Measurements from ENCODE around the gene DNAJA3. TPM values are rescaled to one million over a fixed set of nuclear protein-coding genes. Genes with fewer than 3 reads are reported as not detected.

DNAJA3 gene
- total RNA-seq, 1 experiment from 2014 or later = 93.3 TPM

DNA sequence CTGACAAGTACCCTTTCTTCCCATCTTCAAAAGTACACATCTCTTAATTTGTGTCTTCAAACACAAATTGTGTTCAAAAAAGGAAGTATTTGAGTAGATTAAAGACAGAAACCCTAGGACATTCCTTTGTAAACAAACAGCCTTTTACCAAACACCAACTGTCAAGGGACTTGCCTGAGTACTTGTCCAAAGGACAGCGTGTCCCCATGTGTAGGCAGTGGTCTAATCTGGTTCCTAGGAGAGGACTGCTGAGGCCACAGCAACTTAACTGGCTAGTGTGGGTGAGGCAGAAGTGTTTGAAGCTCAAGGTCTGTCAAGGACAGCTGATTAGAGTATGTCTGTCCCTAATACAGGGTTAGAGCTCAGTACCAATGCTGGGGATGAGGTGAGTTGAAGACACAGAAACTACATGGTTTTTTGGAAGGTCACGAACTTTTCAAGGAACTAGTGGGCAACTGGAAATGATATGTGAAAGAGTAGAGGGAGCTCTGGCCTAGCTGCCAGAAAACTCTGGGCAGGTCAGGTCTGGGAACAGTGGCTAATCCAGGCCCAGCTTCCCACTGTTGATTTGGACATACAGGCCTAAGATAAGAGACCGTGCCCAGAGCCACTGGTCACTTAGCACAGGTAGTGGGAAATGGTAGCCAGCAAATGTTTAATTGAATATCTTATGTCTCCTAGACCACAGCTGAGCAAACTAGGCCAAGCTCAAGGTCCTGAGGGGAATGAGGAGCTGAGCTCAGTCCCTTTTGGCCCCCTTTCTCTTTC is 60.6 kb downstream of the DNAJA3 start:
- TF ChIP-seq, protein P1, sequence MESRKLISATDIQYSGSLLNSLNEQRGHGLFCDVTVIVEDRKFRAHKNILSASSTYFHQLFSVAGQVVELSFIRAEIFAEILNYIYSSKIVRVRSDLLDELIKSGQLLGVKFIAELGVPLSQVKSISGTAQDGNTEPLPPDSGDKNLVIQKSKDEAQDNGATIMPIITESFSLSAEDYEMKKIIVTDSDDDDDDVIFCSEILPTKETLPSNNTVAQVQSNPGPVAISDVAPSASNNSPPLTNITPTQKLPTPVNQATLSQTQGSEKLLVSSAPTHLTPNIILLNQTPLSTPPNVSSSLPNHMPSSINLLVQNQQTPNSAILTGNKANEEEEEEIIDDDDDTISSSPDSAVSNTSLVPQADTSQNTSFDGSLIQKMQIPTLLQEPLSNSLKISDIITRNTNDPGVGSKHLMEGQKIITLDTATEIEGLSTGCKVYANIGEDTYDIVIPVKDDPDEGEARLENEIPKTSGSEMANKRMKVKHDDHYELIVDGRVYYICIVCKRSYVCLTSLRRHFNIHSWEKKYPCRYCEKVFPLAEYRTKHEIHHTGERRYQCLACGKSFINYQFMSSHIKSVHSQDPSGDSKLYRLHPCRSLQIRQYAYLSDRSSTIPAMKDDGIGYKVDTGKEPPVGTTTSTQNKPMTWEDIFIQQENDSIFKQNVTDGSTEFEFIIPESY (IDR thresholded peaks at IDR 0.05; ENCODE audit: extremely low read depth, insufficient replicate concordance, low read length) = no peak
- TF ChIP-seq, protein P2, sequence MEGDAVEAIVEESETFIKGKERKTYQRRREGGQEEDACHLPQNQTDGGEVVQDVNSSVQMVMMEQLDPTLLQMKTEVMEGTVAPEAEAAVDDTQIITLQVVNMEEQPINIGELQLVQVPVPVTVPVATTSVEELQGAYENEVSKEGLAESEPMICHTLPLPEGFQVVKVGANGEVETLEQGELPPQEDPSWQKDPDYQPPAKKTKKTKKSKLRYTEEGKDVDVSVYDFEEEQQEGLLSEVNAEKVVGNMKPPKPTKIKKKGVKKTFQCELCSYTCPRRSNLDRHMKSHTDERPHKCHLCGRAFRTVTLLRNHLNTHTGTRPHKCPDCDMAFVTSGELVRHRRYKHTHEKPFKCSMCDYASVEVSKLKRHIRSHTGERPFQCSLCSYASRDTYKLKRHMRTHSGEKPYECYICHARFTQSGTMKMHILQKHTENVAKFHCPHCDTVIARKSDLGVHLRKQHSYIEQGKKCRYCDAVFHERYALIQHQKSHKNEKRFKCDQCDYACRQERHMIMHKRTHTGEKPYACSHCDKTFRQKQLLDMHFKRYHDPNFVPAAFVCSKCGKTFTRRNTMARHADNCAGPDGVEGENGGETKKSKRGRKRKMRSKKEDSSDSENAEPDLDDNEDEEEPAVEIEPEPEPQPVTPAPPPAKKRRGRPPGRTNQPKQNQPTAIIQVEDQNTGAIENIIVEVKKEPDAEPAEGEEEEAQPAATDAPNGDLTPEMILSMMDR (IDR thresholded peaks at IDR 0.05 in 2 of 3, conservative IDR thresholded peaks at IDR 0.05 in 1 of 3; ENCODE audit: borderline replicate concordance in 1 of 3, insufficient read depth in 1 of 3, low read depth in 2 of 3, low read length in 2 of 3) = no peak
- TF ChIP-seq, protein P3, sequence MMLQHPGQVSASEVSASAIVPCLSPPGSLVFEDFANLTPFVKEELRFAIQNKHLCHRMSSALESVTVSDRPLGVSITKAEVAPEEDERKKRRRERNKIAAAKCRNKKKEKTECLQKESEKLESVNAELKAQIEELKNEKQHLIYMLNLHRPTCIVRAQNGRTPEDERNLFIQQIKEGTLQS (IDR thresholded peaks at IDR 0.05) = no peak
- TF ChIP-seq ZNF274 (IDR thresholded peaks at IDR 0.05; ENCODE audit: low read depth, low read length) = no peak
- no peak for TF ChIP-seq CEBPB (IDR thresholded peaks at IDR 0.05; ENCODE audit: low read depth)
- no peak for TF ChIP-seq EGR1 (IDR thresholded peaks at IDR 0.05; ENCODE audit: low read depth)
- TF ChIP-seq EZH2phosphoT487 (IDR thresholded peaks at IDR 0.05; ENCODE audit: borderline replicate concordance) = no peak
- TF ChIP-seq YY1 (IDR thresholded peaks at IDR 0.05; ENCODE audit: extremely low read depth, insufficient replicate concordance, low read depth, low read length) = no peak
- no peak for TF ChIP-seq RAD21 (IDR thresholded peaks at IDR 0.05; ENCODE audit: low read depth)
- TF ChIP-seq SIN3A (IDR thresholded peaks at IDR 0.05; ENCODE audit: low read depth) = no peak
- no peak for TF ChIP-seq CBX3 (IDR thresholded peaks at IDR 0.05; ENCODE audit: low read depth)
- no peak for TF ChIP-seq POLR2A (IDR thresholded peaks at IDR 0.05; ENCODE audit: borderline replicate concordance, extremely low read depth, insufficient read depth, insufficient read length)
- peaks cover 65% of the 10 kb centered on the region for H3K79me2 ChIP-seq (ENCODE audit: insufficient read depth, low read length)
- DNase-seq (ENCODE audit: low read depth, low spot score) (no peak), ATAC-seq (no peak)
- no peaks in the 10 kb centered on the region for H3K27me3 ChIP-seq (ENCODE audit: insufficient read depth, low read length)
- no peaks in the 10 kb centered on the region for H3K9me3 ChIP-seq (ENCODE audit: control insufficient read depth in 1 of 2, insufficient read depth in 1 of 2, low read depth in 1 of 2, low read length in 2 of 2)
- no peak overlapping the region for H3K4me2 ChIP-seq (ENCODE audit: low read length)
- ChIA-PET RAD21 (ENCODE audit: low non-redundant PET in 1 of 2, low total read pairs in 2 of 2, uncharacterized antibody in 2 of 2, unreplicated experiment in 2 of 2) (no interaction called here), POLR2A (interaction anchor here (1.2 to 2.5 kb wide), 2 partner anchors 8 to 10 kb away, joined by 5 to 10 read pairs; partner anchors contain the start of gene HMOX2), CTCF (interaction anchor here (0.9 to 1.1 kb wide), 2 partner anchors 8 to 10 kb away, joined by 3 read pairs; partner anchors contain the start of gene HMOX2)
- no peaks in the 10 kb centered on the region for H3K9me2 ChIP-seq (ENCODE audit: insufficient read depth)
- H3K36me3 ChIP-seq (ENCODE audit: control insufficient read depth in 1 of 2, insufficient read depth in 2 of 2, low read length in 2 of 2) = peaks cover 3 to 4% of the 10 kb centered on the region in 2 experiments; a peak in 3 of 4 replicates
- no peaks in the 10 kb centered on the region for H4K20me1 ChIP-seq (ENCODE audit: insufficient read depth)
- no peak overlapping the region for H3K27ac ChIP-seq (ENCODE audit: low read depth, low read length)
- no TSS peak for BruUV-seq (replicated peaks)
- H3K4me3 ChIP-seq (replicated peaks in 1 of 2; ENCODE audit: low read depth in 1 of 2, low read length in 2 of 2) = no peak overlapping the region
- peaks cover 14 to 24% of the 10 kb centered on the region in 2 experiments for H3K4me1 ChIP-seq (ENCODE audit: control insufficient read depth in 1 of 2, insufficient read depth in 2 of 2, low read length in 2 of 2)
- H2AFZ ChIP-seq (ENCODE audit: low read depth, low read length, poor library complexity, severe bottlenecking) = no peak overlapping the region
- no peak overlapping the region for H3K9ac ChIP-seq (ENCODE audit: low read length)
- intact Hi-C loops (cut with micrococcal nuclease) = no loop called here
